GM19372 (cell line): ENCODE data around the gene ASTN1.

ENCODE experiments used
- ATAC-seq: cut with Tn5 transposase; IDR thresholded peaks from one replicate; pipeline ENCODE4 v1.9.1; 2021; ENCODE audit warnings: mild to moderate bottlenecking, low read depth, moderate library complexity; ENCODE audit not compliant: unreplicated experiment

Gene ASTN1

DNA sequence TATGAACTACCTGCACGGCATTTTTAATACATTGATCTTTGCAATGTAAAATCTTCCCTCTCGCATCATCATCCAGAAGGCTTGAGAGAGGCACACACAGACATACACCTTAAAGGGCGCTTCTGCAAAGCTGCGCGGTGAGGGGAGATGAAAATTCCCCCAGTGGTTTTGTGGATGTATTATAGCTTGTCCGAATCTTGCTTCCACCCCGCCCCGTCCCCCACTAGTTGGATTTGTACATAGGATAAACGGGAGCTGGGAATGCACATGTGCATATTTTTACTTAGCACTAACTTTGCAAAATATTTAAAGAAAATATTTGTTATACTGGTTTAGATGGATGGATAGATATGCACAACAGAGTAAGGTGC, 542 bp upstream of the ASTN1 start:
- ATAC-seq, result no peak

DNA sequence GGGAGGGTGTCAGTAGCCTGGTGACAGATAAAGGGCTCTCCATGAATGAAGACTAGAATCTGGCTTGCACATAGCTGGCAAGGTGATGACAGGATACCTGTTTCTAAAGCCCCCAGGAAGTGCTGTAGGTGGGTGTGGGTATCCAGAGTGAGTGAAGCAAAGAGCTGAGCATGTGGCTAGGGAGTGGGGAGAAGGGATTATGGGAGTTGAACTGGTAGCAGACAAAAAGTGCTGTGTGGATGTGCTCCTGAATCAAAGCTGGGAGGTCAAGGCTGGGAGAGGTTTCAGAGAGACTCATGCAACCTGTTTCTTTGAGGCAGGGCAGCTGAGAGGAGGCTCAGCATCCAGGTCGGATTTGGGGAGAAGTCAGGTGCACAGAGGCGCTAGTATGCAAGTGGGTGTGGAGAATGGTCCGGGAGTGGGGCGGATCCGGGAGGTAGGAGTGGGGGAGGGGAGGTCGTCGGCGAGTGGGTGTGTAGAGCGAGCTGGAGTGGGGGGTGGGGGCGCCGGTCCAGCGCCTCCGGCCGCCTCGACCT, 600 bp downstream of the ASTN1 start:
- no peak for ATAC-seq

DNA sequence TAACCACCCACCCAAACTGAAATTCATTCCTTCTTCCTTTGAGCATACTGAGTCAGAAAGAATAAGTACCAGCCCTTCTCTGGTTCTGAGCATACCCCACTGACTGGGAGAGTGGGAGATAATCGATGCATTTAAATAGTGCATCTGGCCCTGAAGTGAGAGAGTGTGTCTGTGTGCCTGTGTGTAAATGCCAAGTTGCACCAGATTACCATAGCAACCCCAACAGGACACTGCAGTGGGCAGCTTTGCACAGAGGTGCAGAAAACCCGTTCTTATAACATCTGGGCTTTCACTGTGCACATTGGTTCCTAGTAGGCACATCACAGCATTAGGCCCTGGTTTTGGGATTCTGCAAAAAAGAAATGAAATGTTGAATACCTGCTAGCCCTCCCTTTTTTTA, 2.3 kb downstream of the ASTN1 start:
- ATAC-seq, result no peak

DNA sequence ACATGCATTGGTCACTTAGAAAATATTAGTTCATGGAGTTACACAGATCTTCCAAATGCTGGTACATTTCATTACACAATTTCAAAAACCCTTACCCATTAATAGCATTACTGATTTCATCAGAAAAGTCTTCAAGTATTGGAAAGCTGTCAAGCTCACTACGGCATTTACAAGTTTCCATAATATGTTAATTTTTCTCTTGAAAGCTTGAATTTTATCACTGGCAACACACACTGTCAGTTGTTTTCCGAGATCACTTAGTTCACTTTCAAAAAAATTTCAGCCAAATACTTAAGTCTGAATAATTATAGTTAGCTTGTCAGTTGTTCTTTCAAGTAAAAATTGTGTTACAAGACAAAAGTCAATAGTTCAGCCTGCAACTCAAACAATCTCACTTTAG, 18.0 kb downstream of the ASTN1 start:
- ATAC-seq, result no peak

DNA sequence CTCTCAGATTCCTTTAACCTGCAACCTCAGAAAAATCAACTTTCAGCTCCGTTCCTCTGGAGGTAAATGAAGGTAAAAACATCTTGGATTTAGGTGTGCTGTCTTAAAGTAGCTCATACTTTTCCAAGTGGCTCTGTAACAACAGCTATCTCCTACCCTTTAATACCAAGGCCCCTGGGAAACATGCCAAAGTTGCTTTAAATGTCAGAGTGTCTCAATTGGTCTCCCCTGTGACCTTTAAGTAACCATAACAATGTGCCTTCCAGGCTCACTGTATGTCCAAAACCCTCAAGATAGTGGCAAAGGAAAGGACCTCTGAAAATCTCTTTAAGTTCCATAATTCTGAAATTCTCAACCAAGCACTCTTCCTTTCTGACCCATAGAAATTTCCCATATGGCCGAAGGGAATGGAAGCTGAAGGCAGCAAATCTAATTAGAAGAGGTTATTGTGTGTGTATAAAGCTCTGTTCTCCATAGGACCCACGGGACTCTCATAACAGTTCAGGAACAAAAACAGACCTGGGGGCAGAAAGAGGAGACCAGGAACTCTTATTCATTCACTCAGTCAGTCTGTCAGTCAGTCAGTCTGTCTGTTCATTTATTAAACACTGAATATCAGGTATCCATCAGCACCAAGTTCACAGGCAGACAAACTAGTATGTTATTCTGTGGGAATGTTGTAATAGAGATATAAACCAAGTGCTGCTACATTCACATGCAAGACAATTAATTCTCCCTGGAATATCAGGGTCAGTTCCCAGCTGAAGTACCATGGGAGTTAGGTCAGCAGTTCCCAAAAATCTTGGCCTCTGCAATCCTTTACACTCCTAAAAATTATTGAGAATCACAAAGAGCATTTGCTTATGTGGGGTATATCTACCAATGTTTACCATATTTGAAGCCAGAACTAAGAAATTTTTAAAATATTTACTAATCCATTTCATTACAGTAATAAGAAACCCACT, 19.1 kb downstream of the ASTN1 start:
- ATAC-seq, result no peak

DNA sequence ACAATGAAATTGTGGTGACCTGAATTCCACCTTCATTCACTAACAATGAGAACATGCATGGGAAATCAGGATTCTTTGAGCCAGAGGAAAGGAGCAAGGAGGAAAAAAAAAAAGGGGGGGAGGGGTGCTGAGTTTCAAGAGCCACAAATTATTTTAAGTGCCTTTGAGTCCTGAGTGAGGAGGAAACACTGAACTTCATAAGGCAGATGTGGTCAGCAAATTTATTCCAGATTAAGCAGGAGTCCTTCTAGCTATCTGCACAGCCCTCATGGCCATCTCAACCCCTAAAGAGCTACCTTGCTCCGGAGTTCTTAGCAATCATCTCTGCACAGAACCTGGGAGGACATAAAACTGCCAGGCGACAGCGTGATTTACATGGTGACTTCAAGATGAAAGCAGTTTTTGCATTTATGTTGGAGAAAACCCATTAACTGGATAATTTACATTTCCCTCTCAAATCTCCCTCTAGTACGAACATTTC, 21.7 kb downstream of the ASTN1 start:
- ATAC-seq, result no peak

DNA sequence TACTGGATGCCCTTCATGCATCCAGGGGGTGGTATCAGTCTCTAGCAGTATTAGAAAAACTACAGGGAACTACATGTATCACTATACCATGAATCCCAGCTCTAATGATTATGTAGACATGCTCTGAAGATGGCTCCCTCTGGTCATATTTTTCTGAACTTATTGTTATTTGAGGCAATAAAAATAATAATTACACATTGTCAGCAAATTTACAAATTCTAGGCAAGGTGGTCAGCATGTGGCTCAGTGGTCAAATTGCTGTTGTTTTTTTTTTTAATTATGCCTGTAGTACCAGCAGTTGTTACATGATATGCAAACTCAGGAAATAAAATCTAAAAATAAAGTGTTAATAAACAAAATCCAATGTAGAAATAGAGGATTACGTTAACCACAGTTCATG, 22.5 kb downstream of the ASTN1 start:
- ATAC-seq, result no peak

DNA sequence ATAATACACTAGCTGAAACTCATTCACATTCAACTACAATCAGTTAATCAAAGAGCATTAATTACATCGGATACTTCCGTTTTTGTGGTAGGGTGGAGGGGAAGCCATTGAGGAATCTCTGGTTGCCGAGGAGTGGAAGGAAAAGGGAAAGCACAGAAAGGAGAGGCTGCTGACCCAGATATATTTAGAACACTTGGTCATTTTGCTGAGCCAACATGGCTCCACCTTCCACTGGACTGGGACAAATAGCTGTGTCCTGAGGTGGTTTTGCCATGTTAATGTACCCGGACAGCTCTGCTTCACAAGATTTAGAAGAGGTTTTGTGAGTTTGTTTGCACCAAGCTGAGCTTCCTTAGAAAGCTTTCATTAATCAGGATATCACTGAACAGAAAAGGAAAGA, 26.2 kb downstream of the ASTN1 start:
- ATAC-seq, result no peak

DNA sequence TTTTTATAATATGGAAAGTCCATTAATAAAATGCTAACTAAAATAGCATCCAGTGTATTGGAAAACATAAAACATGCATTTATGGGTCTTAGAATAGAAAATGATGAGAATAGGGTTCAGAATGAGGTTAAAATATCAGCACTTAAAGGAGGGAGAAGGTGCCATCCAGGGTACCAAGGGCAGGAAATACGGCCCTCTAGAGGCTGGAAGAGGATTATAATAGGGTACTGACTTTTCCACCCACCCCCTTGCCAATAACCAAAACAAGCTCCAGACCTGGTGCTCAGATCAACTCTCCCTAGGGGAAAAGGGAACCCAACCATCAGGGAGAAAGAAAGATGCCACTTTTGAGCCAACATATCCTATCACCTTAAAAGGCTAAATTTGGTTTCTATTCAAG, 26.7 kb downstream of the ASTN1 start:
- ATAC-seq, result no peak

DNA sequence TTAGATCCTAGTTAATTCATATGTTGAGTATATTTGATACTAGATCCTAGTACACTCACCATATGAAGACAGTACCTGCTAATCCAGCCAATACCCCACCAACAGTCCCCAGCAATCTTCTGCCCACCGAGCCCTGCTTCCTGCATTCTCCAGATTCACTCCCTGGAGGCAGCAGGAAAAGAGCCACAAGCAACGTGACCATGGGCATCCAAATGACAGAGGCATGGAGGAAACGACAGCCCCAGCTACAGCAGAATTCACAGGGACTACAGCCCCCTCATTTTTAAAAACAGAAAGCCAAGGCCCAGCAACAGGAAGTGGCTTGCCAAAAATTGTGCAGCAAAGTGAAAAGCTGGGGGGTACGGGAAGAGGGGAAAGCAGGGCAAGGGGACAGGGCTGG, 29.3 kb downstream of the ASTN1 start:
- no peak for ATAC-seq

DNA sequence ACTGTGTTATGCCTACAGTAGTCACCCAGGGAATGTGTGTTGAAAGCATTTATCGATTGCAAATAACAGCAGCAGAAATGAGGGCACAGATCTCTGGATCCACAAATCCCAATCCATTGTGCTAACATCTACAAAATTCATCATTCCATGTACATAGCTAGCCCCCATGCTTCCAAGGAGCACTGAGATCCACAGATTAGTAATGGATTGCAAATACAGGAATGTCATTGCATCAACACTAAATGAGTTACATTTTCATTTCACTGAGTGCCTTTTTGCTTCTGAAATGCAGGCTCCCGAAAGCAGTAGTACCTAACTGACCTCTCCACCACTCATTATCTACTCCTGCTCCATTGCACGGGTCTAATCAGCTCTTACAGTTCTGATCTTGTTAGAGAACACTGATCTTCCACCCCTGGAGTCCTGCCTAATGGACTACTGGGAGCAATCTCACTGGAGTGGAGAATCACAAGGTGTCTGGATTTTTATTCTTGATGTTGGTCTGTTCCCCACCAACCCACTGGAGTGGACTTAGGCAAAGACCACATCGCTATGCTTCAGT, 30.5 kb downstream of the ASTN1 start:
- no peak for ATAC-seq

DNA sequence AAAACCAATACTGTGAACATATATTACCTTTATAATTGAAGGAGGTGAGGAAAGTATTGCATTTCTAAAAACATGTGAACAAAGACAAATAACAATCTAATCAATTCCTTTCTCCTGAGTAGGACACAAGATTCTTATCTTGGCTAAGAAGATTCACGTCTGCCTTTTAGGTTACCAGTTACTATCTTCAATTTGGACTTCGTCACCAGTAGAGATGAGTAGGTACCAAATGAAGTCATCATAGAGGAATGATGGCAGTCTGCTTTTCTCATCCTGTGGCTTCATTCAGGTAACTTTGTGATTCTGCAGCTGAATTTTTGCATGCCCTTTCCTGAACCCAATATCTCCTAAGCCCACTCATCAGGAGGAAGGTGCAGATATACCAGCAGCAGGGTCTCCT, 32.4 kb downstream of the ASTN1 start:
- no peak for ATAC-seq

DNA sequence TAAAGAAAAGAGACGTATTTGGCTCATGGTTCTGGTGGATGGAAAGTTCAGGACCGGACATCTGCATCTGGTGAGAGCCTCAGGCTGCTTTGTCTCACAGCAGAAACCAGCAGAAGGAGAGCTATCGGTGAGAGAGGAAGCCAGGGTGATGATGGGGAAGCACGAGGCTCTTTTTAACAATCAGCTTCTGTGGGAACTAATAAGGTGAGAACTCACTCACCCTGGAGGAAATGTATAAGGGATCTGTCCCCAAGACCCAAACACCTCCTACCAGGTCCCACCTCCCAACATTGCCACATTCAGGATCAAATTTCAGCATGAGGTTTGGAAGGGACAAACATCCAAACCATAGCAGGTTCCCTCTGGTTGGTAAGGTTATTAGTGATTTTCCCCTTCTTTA, 32.8 kb downstream of the ASTN1 start:
- ATAC-seq, result no peak

DNA sequence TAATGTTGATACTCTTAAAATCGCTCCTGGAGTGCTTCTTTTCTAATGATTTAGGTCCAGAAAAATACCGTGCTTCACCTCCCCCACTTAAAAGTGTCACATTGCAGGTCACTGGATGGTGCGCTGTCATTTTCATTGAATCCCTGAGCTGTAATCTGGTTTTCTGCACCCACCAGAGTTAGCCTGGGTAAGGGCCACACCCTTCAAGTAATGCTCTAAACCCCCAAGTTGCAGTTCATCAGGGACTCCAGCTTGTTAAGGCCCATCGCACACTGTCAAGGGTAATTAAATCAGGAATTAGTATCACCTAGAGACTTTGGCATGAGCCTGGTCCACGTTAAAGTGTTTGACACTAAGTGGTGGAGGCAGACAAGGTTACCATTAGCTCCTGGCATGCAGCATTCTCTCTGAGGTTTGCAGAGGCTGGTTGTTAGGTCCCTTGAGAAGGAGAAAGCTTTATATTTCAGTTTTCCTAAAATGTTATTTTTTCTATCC, 34.0 kb downstream of the ASTN1 start:
- ATAC-seq, result no peak

DNA sequence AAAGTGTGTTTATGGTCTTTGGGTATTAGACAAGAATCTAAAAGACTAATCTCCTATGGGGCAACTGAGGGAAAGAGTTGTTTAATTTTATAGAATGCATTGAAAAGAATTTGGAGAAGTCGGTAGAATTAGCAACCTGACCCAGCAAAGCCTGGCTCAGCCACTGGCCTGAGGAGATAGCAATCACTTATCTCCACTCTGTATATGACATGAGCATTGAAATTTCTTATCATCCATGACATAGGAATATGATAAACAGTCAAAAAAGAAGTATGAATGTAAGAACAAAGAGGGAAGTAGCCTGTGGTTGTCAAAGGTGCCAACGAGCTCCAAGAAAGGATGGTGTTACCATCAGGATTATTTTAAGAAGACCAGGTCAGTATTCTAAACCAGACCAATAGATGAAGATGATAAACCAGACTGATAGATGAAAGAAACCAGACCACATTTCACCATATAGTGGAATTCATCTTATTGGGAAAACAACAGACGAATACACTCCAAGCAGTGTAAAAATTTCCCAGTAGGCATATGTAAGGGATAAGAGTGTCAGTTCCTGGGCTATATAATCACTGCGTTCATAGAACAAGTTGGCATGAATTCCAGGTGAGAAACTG, 35.7 kb downstream of the ASTN1 start:
- no peak for ATAC-seq

DNA sequence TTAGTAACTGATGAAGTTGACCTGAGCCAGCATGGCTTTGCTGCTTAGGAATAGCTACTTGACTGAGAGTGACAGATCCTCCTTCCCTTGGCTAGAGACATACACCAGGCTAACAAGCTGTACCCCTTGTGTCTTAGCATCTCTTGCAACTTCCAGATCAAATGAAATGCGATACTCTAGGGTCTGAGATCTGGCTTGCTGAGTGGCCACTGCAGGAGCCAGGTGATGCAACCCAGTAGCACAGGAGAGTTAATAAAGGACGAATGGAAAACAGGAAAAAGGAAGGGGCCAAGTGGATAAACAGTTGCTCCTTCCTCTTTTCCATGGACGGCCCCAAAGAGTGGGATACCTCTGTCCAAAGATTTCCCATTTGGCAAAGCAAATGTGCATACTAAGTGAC, 38.2 kb downstream of the ASTN1 start:
- no peak for ATAC-seq

DNA sequence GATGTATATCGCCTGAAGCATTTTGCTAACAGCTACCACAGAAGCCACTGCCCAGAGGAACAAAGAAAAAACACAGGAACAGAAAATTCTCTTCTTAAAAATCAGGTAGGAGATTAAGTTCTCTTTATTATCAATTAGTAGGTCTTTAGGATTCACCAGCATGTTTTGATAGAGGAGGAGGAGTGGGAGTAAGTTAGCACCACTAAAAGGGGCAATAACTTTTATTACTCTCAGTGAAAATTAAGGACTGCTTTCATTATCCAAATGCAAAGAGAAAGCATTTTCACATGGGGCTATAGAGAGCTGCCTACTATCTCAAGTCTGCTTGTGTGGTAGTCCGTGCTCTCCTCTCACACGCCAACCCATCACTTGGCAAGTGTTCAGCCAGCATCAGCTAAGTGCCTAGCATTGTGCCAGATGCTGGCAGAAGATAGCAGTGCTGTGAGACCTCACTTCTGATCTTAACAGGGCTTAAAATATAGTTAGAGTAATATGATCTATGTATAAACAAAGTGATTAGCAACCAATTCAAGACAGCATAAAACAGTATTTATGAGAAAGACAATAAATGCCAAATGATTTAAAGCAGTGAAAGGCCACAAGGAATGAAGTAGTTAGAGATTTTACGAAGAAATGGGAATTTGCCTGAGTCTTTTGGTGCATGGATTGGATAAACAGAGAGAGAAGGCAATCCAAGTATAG, 39.8 kb downstream of the ASTN1 start:
- ATAC-seq, result no peak

DNA sequence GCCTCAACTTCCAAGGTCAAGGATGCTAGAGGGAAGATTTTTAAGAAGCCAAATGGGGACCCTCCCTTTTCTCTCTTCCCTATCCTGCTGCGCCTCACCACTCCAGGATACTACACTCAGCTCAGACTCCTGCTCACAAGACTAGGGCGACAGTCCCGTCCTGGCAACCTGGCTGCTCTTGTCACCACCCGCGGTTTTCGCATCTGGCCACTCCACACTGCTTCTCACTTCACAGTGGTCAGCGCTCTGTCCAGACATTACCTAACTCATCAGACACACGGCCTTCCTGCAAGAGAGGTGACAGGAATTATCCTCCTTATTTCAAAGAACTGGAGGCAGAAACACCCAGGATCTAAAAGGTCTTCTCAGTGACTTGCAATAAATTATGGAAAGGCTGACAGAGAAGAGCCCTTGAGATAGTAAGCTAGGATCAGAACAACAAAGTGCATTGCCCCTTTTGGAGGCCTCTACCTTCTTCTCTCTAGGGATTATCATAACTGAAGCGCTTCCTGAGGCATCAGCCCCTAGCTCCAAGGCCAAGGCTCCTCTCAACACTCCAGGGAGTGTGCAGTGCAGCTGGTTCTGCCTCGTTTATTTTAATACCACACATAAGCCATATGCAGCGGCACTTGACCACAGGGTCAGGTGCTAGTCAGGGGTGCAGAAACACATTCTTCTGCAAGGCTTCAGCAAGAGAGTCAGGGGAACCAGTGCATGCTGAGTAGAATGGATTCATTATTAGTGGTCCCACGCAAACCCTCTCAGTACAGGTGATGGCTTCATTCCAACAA, 41.9 kb downstream of the ASTN1 start:
- no peak for ATAC-seq

DNA sequence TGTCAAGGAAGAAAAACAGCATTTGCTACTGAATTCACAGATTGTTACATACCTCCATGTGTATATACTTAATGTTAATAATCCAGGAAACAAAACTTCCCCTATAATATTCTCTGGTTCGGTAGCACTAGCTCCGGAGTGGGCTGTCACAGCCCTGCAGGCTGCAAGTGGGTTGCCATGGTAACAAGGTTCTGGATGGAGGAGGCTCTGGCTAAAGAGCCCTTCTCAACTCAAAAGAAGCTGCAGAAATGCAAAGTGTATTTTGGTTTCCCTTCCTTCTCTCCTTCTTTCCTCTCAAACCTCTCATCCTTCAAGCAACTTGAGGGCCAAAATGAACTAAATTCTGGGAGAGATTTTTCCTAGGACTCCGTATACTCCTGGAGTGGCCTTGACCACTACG, 45.2 kb downstream of the ASTN1 start:
- no peak for ATAC-seq

DNA sequence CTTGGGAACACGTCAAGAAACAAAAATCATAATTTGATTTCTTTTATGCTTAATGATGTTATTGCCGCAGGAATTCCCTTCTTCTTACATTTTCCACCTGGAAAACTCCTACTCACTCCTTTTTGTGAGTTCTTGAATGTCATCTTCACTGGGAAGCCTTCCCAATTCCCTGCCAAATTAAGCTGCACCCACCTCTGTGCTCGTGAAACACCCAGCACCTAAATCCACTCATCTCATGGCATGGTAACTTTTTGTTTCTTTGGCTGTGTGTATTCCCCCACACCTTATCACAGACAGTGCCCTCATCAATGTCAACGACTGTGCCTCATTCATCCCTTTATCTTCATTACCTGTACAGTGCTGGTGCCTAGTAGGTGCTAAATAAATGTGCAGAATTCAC, 45.6 kb downstream of the ASTN1 start:
- ATAC-seq, result no peak
